ENCODE data around the gene COX11. TPM values are rescaled to one million over a fixed set of nuclear protein-coding genes. Genes with fewer than 3 reads are reported as not detected.

The COX11 gene
- polyA plus RNA-seq, 1 donor (not counting 4 experiments of a cell fraction or from before 2014, with no cell fraction given) = 36.3 TPM

- H3K9me3 ChIP-seq (ENCODE audit: control insufficient read depth, low read depth, low read length) = no peaks in the 10 kb centered on the region
- no peak overlapping the region for H3K4me2 ChIP-seq (ENCODE audit: control insufficient read depth, extremely low read depth, insufficient read depth, low read depth, low read length)
- dilution Hi-C loops (cut with MboI; ENCODE audit: extremely low pct_ligation_motif_present, low sequenced_read_pairs) = no loop called here
- H3K79me2 ChIP-seq (ENCODE audit: control insufficient read depth, insufficient read depth, low read length) = no peaks in the 10 kb centered on the region
- no peak overlapping the region for H3K9ac ChIP-seq (ENCODE audit: control insufficient read depth, extremely low read depth, insufficient read depth, low read length)
- no peak for FAIRE-seq
- no peak for TF ChIP-seq EZH2 (IDR thresholded peaks at IDR 0.05; ENCODE audit: low read length)
- TF ChIP-seq CTCF (optimal IDR thresholded peaks at IDR 0.05 in 1 of 3, IDR thresholded peaks at IDR 0.05 in 1 of 3, conservative IDR thresholded peaks at IDR 0.05 in 1 of 3; ENCODE audit: extremely low read depth in 1 of 3, insufficient read depth in 2 of 3, low read length in 3 of 3) = no peak
- no peaks in the 10 kb centered on the region for H3K27me3 ChIP-seq (ENCODE audit: control insufficient read depth, extremely low read depth, insufficient read depth, low read length)
- no peak overlapping the region for H2AFZ ChIP-seq (ENCODE audit: control insufficient read depth, low read length)
- H3K4me1 ChIP-seq (ENCODE audit: control insufficient read depth, extremely low read depth, insufficient read depth, low read length) = no peaks in the 10 kb centered on the region
- H3K4me3 ChIP-seq (ENCODE audit: control insufficient read depth in 2 of 3, extremely low read depth in 1 of 3, insufficient read depth in 2 of 3, low read depth in 1 of 3, low read length in 3 of 3) = no peak overlapping the region
- H3K36me3 ChIP-seq (ENCODE audit: control insufficient read depth in 2 of 2, extremely low read depth in 1 of 2, insufficient read depth in 2 of 2, low read length in 2 of 2) = peaks cover 3 to 14% of the 10 kb centered on the region in 2 experiments
- no peaks in the 10 kb centered on the region for H3K9me1 ChIP-seq (ENCODE audit: control insufficient read depth, extremely low read depth, insufficient read depth, low read length)
- no peak overlapping the region for H3K27ac ChIP-seq (ENCODE audit: control insufficient read depth, insufficient read depth, low read length)
- H4K20me1 ChIP-seq (ENCODE audit: control insufficient read depth, extremely low read depth, insufficient read depth, low read length) = no peaks in the 10 kb centered on the region
- DNase-seq (ENCODE audit: low read depth, low spot score) = no peak
These were observed 40.9 kb downstream of the COX11 start for GRCh38 chr17:54927525-54927924.

- DNase-seq (ENCODE audit: low read depth, low spot score) (no peak), FAIRE-seq (no peak)
- Histone ChIP-seq H3K9ac (ENCODE audit: control insufficient read depth, extremely low read depth, insufficient read depth, low read length) (no peak overlapping the region), H2AFZ (ENCODE audit: control insufficient read depth, low read length) (no peak overlapping the region), H3K9me3 (ENCODE audit: control insufficient read depth, low read depth, low read length) (no peaks in the 10 kb centered on the region), H3K36me3 (ENCODE audit: control insufficient read depth in 2 of 2, extremely low read depth in 1 of 2, insufficient read depth in 2 of 2, low read length in 2 of 2) (peaks cover 8 to 13% of the 10 kb centered on the region in 2 experiments), H3K79me2 (ENCODE audit: control insufficient read depth, insufficient read depth, low read length) (no peaks in the 10 kb centered on the region), H3K27ac (ENCODE audit: control insufficient read depth, insufficient read depth, low read length) (no peak overlapping the region), H3K4me3 (ENCODE audit: control insufficient read depth in 2 of 3, extremely low read depth in 1 of 3, insufficient read depth in 2 of 3, low read depth in 1 of 3, low read length in 3 of 3) (no peak overlapping the region), H3K9me1 (ENCODE audit: control insufficient read depth, extremely low read depth, insufficient read depth, low read length) (no peaks in the 10 kb centered on the region), H4K20me1 (ENCODE audit: control insufficient read depth, extremely low read depth, insufficient read depth, low read length) (no peaks in the 10 kb centered on the region), H3K4me2 (ENCODE audit: control insufficient read depth, extremely low read depth, insufficient read depth, low read depth, low read length) (no peak overlapping the region), H3K4me1 (ENCODE audit: control insufficient read depth, extremely low read depth, insufficient read depth, low read length) (no peaks in the 10 kb centered on the region), H3K27me3 (ENCODE audit: control insufficient read depth, extremely low read depth, insufficient read depth, low read length) (no peaks in the 10 kb centered on the region)
- TF ChIP-seq CTCF (optimal IDR thresholded peaks at IDR 0.05 in 1 of 3, IDR thresholded peaks at IDR 0.05 in 1 of 3, conservative IDR thresholded peaks at IDR 0.05 in 1 of 3; ENCODE audit: extremely low read depth in 1 of 3, insufficient read depth in 2 of 3, low read length in 3 of 3) = no peak
- TF ChIP-seq EZH2 (IDR thresholded peaks at IDR 0.05; ENCODE audit: low read length) = no peak
- dilution Hi-C loops (cut with MboI; ENCODE audit: extremely low pct_ligation_motif_present, low sequenced_read_pairs) = no loop called here
These were observed 44.0 kb downstream of the COX11 start for GRCh38 chr17:54924405-54924804.

All from keratinocyte (primary cell).